OCI-M1 (cell line): ENCODE results near the gene TBX21.

Experiments used
- DNase-seq: peaks from one replicate; lab custom pipeline; 2025; lab: John Stamatoyannopoulos, UW

TBX21 gene, protein sequence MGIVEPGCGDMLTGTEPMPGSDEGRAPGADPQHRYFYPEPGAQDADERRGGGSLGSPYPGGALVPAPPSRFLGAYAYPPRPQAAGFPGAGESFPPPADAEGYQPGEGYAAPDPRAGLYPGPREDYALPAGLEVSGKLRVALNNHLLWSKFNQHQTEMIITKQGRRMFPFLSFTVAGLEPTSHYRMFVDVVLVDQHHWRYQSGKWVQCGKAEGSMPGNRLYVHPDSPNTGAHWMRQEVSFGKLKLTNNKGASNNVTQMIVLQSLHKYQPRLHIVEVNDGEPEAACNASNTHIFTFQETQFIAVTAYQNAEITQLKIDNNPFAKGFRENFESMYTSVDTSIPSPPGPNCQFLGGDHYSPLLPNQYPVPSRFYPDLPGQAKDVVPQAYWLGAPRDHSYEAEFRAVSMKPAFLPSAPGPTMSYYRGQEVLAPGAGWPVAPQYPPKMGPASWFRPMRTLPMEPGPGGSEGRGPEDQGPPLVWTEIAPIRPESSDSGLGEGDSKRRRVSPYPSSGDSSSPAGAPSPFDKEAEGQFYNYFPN

DNA sequence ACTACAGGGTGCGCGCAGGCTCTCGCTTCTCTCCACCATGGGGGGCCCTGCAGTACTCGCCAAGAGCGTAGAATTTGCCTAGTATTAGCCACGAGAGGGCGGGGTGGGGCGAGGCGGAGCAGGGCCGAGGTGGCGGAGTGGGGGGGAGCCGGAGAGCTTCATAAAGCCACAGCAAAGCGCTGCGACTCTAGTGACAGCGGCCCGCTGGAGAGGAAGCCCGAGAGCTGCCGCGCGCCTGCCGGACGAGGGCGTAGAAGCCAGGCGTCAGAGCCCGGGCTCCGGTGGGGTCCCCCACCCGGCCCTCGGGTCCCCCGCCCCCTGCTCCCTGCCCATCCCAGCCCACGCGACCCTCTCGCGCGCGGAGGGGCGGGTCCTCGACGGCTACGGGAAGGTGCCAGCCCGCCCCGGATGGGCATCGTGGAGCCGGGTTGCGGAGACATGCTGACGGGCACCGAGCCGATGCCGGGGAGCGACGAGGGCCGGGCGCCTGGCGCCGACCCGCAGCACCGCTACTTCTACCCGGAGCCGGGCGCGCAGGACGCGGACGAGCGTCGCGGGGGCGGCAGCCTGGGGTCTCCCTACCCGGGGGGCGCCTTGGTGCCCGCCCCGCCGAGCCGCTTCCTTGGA is at the start of gene TBX21:
TSS of gene TBX21 (plus strand) at position 190 of the 627 bp plus-strand sequence. CDS start at position 409, 219 bp downstream.
- DNase-seq: peak; percentile 68

DNA sequence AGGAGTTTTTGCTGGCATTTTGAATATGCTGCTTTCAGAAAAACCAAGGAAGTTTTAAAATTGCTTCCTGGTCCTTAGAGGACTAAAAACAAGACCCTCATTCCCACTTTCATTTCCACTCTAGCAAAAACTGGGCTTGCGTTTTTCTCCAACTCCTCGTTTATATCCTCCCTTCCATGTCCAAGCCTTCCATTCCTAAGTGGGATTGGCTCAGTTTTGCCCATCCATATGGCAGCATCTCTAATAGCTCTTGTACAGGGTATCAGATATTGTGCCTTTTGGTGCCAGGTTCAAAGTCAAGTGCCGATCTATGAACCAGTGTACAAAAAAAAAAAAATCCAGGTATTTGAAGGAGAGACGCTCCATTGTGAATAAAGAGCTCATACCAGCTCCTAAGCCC is 49.0 kb upstream of the TBX21 start:
- no peak for DNase-seq

DNA sequence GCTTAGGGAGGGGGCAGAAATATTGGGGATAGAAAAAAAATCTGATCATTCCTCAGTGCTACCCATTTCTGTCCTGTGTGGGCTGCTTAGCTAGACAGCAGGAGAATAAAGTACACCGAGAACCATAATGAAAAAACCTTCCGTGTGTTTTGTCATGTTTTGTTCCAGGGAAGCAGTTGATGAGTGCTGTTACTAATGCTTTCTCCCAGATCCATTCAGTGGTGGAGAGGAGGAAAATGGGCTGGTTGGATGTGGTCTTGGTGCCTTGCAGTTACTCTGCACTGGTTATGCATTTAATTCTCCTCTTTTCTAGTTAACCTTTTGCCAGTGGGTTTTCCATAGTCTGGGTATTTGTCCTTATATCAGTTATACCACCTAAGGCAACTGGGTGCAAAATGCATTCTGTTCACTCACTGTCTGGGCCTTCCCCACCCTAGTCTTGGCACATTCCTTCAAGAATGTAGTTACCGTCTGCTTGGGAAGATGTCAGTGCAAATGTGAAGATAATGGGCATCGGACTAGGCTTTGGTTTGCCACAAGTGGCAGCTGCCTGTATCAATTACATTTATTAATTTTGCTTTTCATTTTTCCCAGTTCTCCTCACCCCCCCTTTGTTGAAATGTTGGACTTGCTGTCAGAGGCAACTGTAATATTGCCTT is 48.4 kb upstream of the TBX21 start:
- DNase-seq: no peak

DNA sequence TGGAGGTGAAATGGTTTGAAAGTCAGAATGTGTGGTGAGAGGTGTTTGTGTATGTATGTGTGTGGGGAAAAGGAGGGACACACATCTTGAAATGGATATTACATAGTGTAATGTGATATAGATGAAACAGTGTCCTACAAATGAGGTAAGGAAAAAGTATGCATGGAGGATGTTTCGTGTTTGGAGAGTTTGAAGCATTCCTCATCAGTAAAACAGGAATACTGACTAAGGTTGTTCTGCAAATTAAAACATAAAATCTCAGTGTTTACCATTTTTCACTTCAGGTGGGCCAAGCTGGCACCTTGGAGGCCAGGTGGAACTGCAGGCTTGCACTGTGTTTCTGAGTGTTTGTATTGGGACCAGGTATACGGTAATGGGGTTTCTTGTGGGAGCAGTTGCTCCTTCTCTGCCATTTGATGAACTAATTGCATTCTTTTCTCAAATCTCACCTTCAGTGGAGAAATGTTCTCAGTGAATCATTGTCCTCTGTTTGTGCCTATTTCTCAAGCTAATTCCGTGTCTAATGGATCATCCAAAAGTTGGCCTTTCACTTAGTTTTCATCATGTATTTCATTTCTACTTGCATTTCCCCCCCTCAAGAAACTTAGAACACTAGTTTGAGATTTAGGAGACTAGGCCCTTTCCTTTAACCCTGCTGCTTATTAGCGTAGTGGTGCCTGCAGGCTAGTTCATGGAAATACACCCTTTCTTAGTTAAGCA is 47.3 kb upstream of the TBX21 start:
- peak; percentile 9 for DNase-seq

DNA sequence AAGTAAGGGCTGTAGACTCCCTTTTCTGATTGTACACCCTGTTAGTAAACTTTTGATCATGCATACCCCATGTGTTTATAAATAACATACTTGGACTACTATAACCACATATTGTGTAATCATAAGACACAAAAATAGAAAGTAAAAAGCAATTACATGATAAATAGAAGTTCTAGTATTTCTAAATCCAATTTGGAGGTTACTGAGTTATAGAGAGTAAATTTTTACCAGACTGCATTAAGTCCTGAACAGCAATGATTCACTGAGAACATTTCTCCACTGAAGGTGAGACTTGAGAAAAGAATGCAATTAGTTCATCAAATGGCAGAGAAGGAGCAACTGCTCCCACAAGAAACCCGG is 46.8 kb upstream of the TBX21 start:
- DNase-seq: no peak

DNA sequence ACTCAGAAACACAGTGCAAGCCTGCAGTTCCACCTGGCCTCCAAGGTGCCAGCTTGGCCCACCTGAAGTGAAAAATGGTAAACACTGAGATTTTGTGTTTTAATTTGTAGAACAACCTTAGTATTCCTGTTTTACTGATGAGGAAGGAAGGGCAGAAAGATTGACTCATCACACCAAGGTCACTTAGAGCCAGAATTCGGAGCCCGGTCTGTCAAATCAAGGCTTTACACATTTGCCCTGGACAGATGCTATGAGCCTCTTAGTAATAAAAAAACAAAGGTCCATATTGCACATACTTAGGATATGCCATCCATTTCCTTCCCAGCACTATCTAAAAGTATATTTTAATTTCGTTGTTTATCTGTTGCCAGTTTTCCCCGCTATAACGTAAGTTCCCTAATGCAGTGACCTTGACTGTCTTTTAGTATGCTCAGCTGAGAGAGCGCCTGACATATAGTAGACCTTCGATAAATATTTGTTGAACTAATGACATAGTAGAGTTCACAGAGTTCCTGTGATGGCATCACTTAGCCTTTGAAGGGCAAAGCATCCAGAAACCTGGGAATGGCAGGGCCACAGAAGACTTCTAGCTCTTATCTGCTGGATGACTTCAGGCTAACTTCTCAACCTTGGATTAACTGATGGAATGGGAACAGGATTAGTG is 46.2 kb upstream of the TBX21 start:
- no peak for DNase-seq

DNA sequence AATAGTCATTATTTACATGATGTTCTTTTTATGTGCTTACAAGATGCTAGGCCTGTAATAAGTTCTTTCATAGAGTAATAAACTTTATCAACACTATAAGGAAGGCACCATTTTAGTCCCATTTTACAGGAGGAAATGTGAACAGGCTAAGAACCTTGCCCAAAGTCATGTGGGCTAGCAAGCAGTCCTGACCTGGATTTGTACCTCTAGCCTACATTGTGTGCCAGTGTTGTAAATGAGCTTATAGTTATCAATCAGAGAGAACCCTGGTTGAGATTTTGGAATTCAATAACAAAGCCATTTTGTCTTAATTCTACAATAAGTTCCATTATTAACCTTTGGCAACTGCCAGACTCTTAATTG is 45.7 kb upstream of the TBX21 start:
- no peak for DNase-seq

DNA sequence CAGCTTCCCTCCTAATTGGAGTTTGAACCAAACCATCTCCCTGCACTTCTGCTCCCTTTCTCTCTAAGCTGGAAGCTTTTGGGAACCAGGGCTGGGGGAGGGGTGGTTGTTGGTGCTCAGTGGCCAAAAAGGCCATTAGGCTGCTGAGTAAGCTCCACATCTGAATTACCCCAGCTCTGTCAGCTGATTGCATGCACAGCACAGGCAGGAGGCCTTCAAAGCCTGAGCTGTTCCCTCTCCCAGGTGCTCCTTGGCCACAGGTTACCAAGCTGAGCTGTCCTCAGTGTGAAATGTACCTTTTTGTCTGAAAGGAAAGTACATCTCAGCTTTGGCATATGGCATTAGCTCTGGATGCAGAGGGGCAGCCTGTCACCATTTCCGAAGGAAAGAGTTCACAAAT is 45.3 kb upstream of the TBX21 start:
- DNase-seq: peak; percentile 46

DNA sequence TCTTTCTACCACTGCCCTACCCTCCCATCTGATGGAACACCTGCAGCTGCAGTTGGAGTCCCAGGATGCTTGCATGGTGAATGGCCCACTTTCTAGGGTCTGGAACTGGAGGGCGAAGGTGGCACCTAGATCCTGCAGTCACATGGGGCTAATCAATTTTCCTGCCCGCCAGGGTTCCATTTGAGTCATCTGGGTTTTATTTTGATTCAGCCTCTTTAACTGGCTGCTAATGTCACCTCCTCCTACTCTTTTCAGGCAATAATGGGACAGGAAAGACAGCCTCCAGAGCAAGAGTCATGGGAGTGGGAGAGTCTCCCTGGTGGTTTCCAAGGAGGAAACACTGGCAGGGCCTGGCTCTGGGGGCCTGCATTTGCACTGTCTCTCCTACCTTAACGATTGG is 42.9 kb upstream of the TBX21 start:
- DNase-seq: no peak

DNA sequence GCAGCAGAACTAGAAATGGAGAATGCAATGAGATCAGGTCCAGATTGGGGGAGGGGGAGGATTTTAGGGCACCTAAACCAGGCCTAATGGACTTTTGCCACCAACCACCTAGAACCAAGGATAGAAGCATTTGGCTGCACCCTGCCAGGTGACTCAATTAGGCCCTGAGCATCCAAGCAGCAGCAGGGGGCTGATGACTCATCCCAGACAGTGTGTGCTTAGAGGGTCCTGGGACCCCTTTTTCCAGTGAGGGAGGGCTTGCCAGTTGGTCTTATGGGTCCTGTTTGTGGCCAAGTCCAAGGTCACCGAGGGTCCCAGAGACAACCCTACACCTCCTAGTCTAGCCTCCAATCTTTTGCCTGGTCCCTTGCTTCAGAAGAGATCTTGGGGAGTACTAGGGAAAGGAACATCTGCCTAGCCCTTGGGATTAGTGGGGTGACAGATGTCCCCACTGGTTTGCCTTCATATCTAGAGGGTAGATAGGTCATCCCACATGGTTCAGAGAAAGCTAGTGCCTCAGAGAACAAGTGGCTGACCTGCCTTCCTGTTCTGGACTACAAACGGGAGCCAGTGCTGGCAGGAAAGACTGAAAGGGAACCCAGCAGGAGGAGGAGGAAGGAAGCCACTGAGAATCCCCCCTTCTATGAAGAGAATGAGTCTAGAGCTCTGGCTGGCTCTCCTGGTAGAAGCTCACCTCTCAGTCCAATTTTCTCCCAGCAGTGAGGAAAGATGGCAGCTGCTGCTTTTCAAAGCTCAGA is 40.7 kb upstream of the TBX21 start:
- DNase-seq: no peak

DNA sequence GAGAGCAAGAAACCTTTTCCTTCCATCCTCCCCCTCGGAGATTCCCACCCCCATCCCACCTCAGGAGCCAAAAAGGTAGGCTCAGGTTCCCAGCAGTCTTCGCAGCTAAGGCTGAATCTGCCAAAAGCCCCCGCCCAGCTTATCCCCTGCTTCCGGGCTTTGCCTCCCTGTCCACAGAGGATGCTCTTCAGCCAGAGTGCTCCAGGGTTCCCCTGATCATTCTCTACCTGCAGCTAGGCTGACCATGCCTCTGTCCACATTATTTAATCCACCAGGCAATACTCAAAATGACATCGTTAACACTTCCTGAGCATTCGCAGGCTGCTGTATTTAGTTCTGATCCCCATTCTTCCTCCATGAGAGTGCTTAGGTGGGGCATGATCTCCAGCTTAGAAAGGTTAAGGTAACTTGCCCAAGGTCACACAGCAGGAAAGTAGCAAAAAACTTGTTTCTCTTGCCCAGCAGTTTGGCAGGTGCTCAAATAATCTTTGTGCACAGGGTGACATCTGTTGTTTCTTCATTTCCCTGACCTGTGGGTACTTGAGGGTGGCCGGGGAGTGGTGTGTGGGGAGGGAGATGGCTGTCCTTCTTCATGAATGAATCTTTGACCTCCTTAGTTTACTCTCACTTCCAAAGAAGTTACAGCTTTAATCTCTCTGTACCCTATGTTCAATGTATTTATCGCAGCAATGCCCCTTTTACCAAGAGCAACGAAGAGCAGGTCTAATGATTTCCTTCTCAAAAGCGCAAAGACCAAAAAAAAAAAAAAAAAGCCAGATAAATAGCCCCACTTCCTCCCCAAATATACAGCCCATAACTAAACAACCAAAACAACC is 39.9 kb upstream of the TBX21 start:
- DNase-seq: peak; percentile 67

DNA sequence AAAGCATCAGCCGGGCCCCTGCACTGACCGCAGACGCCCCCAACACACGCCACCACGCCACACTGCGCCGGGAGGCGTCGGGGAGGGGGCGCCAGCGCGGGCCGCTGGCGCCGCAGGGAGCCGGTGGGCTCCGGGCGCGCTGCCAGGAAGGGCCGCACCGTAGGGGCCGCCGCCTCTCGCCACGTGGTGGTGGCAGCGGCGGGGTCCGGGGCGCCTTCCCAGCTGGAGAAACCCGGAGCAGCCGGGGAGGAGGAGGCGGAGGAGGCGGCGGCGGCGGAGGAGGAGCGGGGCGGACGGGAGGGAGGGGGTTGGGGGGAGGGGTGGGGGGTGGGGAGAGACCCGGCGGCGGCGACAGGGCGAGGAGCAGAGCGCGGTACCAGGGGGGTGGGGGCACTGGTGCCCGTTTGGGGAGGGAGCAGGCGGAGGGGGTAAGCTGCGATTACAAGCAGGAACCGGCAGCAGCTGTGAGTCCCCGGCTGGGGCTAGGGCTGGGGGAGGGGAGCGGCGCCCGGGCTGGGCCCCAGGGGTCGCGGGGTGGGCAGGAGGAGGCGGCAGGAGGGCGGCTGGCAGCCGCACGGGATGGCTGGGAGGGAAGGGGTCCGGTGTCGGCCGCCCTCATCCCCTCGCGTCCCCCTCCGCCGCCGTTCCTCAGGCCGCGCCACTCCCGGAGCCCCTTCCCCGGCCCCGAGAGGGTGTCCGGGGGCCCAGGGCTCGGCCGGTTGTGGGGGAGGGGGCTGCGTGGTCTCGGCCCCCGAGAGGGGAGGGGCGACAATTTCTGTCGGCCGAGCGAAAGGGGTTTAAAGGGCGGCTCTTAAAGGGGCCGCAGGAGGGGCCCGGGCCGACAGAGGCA is 39.1 kb upstream of the TBX21 start, which contains the start of gene TBKBP1:
TSS of gene TBKBP1 (plus strand) at position 431 of the 850 bp plus-strand sequence. CDS start 1,952 bp downstream, outside the sequence.
- peak; percentile 79 for DNase-seq

DNA sequence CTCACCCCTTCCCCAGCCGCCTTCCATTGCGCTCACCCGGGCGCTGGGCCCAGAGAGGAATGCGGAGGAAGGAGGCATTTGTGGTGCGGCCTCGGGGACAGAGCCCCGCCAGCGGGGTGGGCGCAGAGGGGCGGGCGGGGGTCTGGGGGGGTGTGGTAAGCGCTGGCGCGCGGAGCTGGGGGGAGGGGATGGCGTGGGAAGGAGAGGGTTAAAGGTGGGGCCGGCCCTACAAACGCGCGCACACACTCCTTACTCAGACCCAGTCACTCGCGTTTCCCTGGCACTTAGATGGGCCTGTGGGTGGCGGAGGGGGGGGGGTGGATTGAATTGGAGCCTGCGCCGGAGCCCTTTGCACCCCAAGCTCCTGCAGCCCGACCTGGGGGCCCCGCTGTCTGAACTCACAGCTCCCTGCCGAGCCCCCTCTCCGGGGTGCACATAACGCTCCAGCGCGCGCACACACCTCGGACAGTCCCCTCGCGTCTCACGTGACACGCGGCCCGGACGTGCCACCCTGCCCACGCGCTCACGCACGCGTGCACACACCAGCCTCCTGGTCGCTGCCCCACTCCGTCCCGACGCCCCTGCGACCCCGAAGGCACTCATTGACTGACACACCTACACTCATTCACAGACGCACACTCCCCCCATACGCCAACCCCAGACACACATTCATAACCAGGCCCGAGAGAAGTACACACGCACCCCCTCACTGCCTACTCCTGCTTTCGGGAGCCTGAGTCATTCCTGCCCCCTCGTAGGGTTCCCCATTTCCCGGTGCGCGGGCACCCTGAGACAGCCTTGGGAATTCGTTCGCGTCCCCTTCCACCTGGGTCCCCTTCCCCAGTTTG is 38.2 kb upstream of the TBX21 start:
- peak; percentile 75 for DNase-seq

DNA sequence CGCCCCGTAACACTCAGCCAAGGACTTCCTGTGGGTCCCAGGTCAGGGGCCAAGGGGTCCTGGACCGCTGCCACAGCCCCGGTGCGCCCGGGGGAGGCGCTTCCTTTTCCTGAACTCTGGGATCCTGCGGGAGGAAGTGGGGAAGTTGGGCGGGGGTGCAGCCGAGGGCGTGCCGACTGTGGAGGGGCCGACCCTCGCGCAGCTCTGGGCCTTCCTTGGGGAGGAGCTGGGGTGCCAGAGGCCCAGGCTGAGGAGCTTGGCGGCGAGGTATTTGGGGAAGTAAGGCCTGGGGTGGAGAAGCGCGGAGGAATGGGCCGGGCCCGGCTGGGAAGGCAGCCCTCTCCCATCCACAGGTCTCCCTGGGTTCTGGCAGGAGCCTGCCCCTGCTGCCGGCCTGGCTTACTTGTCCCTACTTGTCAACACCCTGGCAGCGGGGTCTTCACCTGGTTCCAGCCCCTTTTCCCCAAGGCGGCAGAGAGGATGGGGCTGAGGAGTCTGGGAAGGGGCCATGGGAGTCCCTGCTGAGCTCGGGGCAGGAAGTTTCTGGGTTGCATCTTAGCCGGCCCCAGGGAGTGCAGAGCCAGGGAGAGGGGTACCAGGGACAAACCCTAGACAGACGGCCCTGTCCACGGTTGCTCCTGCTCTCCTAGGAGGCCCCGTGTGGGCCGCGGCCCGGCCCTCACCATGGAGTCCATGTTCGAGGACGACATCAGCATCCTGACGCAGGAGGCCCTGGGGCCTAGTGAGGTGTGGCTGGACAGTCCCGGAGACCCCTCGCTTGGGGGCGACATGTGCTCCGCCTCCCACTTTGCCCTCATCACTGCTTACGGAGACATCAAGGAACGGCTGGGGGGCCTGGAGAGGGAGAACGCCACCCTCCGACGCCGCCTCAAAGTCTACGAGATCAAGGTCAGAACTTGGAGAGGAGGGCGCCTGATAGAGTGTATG is 37.3 kb upstream of the TBX21 start:
- peak; percentile 58 for DNase-seq

DNA sequence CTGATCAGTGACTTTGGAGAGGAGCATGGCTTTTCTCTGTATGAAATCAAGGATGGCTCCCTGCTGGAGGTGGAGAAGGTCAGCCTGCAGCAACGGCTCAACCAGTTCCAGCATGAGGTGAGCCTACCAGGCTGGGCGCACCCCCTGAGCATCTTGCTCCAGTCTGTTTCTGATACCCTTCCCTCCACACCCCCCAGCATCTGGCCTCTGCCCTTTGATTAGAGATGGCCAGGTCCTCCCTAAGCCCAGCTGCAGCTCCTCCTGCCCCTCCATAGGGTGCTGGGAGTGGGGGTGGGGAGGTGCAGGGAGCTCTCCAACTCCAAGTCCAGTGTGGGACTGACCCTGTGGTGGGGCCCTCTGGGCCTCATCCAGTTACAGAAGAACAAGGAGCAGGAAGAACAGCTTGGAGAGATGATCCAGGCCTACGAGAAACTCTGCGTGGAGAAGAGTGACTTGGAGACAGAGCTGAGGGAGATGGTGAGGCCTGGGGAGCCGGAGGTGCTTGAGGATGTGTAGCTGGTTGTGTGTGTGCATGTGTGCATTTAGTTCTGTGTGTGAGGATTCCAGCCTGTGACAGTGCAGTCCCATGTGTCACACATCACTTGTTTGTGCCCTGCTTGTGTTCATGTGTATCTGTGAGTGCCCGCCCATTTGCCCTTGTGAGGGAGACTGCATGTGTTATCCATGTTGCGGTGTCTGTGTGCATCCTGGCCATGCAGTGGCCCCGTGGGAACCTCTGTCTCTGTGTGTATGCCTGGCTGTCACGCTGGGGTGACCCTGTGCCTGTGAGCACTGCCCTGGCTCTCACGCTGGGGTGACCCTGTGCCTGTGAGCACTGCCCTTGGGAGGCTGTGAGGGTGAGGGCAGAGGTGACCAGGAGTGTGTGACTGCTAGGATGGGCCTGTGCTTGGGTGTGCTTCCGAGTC is 36.1 kb upstream of the TBX21 start:
- DNase-seq: no peak
